Caki2 (cell line): ENCODE data around the gene EXOSC9. TPM values are rescaled to one million over a fixed set of nuclear protein-coding genes. Genes with fewer than 3 reads are reported as not detected.

Experiments
- total RNA-seq: library from RNA; depleted of rRNA; stranded (reverse); fragments of >200 nt; shearing (Covaris generic); gene quantifications from 2 replicates; pipeline ENCODE4 v1.2.3, GENCODE V29; 2014; ENCODE audit warnings: low replicate concordance; rRNA removed

EXOSC9 gene
- total RNA-seq, 1 experiment from 2014 or later, result 53.4 TPM

Other genes starting within 250 kb of the EXOSC9 start
- 255 and 278 TPM in 2 replicates for gene ANXA5, start 104.3 kb upstream of the EXOSC9 start, total RNA-seq
- gene SMIM43, start 36.2 kb upstream of the EXOSC9 start, total RNA-seq, result not detected in 2 replicates
- 106 and 119 TPM in 2 replicates for gene CCNA2, start 22.6 kb downstream of the EXOSC9 start, total RNA-seq
- gene BBS7, start 69.2 kb downstream of the EXOSC9 start, total RNA-seq, result 3.2 and 16.8 TPM in 2 replicates
- gene TRPC3, start 150.7 kb downstream of the EXOSC9 start, total RNA-seq, result 0.98 TPM in 1 of 2 replicates, not detected in the other